Measurements from ENCODE around the gene TNFSF13.

The TNFSF13 gene

GRCh38 chr17:7574176-7574953 lies 15.8 kb downstream of the TNFSF13 start:
- DNase-seq (ENCODE audit: low read depth in 2 of 2) = no peak

DNA sequence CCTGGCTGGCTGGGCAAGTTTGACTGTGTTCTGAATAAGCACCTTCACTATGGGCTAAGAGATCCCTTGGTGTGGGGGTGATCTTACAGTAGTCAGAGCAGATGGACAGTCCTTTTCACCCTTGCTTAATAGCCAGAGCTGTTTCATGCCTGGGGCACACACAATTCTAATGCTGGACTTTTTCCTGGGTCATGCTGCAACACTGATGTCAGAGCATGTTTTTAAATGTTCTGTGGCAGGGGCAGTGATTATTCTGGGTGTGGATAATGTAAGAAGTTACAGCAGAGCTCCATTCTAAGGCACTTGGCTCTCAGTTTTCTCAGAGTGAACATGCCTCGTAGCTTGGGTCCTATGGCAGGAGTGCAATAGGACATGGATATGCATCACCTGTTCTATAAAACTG lies 16.9 kb downstream of the TNFSF13 start:
- no peak for DNase-seq (ENCODE audit: low read depth in 2 of 2)

GRCh38 chr17:7575959-7576358 lies 17.4 kb downstream of the TNFSF13 start:
- no peak for DNase-seq (ENCODE audit: low read depth in 2 of 2)

GRCh38 chr17:7576432-7576937 lies 17.9 kb downstream of the TNFSF13 start:
- DNase-seq (ENCODE audit: low read depth in 2 of 2) = no peak

DNA sequence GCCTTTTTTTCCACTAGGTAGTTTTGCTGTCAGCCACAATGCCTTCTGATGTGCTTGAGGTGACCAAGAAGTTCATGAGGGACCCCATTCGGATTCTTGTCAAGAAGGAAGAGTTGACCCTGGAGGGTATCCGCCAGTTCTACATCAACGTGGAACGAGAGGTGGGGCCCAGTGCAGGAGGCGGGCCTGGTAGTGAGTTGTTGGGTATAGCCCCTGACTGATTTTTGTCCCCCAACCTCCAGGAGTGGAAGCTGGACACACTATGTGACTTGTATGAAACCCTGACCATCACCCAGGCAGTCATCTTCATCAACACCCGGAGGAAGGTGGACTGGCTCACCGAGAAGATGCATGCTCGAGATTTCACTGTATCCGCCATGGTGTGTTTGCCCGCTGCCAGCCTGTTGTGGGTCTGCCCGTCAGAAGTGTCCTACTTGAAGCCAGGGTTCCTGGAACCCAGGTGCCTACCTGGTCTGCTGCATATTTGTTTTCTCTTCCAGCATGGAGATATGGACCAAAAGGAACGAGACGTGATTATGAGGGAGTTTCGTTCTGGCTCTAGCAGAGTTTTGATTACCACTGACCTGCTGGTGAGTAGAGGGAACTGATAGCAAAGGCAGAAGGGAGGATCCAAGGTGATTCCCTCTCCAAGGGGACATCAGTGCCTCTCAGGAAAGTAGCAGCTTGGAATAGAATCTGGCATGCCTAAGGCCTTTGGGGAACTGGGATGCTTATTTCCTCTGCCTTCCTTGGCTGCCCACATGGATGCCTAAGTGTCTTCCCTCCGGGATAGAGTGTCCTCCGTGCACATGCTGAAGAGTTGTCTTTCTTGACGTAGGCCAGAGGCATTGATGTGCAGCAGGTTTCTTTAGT lies 19.0 kb downstream of the TNFSF13 start:
- no peak for DNase-seq (ENCODE audit: low read depth in 2 of 2)

DNA sequence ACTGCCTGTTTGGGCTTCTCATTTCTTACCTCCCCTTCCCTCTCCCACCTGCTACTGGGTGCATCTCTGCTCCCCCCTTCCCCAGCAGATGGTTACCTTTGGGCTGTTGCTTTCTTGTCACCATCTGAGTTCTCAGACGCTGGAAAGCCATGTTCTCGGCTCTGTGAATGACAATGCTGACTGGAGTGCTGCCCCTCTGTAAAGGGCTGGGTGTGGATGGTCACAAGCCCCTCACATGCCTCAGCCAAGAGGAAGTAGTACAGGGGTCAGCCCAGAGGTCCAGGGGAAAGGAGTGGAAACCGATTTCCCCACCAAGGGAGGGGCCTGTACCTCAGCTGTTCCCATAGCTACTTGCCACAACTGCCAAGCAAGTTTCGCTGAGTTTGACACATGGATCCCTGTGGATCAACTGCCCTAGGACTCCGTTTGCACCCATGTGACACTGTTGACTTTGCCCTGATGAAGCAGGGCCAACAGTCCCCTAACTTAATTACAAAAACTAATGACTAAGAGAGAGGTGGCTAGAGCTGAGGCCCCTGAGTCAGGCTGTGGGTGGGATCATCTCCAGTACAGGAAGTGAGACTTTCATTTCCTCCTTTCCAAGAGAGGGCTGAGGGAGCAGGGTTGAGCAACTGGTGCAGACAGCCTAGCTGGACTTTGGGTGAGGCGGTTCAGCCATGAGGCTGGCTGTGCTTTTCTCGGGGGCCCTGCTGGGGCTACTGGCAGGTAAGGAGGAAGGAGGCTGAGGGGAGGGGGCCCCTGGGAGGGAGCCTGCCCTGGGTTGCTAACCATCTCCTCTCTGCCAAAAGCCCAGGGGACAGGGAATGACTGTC lies 20.7 kb downstream of the TNFSF13 start, which contains the start of gene CD68:
CD68 (plus strand) TSS at position 638 of the 833 bp plus-strand sequence; CDS start at position 678, 40 bp downstream.
- peak; percentile 54 to 64 for DNase-seq (ENCODE audit: low read depth in 2 of 2)

- peak in 1 of 2 donors; percentile 37 for DNase-seq (ENCODE audit: low read depth in 2 of 2)
Observed at GRCh38 chr17:7579834-7580603, 21.5 kb downstream of the TNFSF13 start.

- no peak for DNase-seq (ENCODE audit: low read depth in 2 of 2)
Observed at GRCh38 chr17:7580604-7581575, 22.3 kb downstream of the TNFSF13 start.

- DNase-seq (ENCODE audit: low read depth in 2 of 2) = no peak
Observed at GRCh38 chr17:7582396-7583252, 24.1 kb downstream of the TNFSF13 start.

DNA sequence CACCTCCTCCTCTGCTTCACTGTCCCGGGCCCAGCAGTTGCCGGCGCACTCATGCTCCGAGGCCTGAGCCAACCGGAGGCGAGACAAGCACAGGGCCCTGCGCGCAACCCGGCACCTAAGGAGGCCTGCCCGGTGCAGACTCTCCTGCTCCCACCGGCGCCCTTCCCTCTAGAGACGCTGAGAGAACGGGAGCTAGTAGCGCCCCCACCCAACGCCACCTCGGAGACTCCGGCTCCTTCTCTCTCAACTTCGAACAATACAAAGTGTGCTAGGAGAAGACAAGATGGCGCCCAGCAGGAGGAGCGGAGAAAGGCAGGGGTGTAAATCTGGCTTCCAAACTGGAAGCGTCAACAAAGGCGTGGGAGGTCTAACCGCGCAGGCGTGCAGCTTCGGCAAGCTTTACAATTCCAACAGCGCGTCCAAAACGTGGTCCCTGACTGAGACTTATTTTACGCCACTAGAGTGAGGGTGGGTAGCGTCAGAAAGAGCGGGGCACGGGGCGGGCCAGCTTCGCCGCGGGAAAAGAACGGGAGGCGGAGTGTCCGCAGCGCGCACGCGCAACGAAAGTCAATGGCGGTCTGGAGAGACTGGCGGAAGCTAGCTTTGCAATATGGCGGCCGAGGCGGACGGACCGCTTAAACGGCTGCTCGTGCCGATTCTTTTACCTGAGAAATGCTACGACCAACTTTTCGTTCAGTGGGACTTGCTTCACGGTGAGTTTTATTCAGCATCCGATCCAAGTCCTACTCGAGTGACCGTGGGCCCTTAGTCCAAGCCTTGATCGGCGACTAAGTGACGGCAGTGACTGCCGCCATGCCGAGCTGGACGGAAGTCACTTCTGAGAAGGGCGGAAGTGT lies 24.9 kb downstream of the TNFSF13 start, which contains the start of gene MPDU1:
MPDU1 (plus strand) TSS at position 600 of the 857 bp plus-strand sequence; CDS start at position 611, 11 bp downstream.
- DNase-seq (ENCODE audit: low read depth in 2 of 2) = peak; percentile 92

DNA sequence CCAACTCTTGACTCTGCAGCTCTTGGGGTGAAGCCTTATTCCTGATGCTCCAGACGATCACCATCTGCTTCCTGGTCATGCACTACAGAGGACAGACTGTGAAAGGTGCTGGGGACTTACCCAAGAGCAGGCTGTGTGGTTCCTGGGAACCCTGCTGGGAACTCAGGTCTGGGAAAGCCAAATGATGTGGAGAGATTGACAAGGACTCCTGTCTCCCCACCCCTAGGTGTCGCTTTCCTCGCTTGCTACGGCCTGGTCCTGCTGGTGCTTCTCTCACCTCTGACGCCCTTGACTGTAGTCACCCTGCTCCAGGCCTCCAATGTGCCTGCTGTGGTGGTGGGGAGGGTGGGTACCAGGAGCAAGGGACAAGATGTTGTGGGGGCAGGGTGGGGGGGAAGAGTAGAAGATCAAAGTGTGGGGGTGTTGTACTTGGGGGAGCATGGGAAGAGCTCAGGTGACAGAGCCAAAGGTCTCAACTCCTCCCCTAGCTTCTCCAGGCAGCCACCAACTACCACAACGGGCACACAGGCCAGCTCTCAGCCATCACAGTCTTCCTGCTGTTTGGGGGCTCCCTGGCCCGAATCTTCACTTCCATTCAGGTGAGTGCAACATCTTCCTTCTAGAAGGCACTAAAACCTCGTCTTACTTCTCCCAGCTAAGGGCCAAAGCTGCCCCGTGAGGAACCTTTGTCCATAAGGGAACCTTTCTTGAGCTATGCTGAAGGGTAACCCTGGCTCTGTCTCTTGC lies 28.3 kb downstream of the TNFSF13 start:
- DNase-seq (ENCODE audit: low read depth in 2 of 2) = no peak

DNA sequence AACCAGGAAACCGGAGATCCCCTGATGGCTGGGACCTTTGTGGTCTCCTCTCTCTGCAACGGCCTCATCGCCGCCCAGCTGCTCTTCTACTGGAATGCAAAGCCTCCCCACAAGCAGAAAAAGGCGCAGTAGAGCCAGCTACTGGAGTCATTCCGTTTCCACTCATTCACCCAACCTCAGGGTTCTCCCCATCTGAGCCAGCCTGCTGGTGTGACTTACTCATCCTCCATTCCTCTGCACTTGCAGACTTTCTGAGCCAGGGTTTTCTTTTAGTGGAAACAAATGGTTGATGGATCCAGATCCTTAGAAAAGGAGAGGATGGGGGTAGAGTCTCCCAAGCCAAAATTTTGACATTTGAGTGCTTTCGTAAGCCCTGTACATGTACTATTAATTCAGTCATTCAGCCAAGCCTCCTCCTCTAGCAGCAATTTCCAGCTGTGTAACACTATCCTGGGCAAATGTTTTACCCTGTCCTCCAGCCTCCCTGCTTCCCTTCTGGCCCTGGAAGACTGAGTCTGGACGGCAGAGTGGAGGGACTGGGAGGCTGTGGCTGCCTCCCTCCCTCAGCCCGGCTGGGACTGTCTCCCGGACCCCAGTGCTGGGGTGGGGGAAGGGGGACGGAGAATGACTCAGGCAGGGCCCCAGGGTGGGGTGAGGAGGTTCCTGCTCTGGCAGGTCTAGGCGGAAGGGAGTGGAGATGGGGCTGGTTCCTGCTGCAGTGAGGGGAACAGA lies 29.0 kb downstream of the TNFSF13 start:
- no peak for DNase-seq (ENCODE audit: low read depth in 2 of 2)

DNA sequence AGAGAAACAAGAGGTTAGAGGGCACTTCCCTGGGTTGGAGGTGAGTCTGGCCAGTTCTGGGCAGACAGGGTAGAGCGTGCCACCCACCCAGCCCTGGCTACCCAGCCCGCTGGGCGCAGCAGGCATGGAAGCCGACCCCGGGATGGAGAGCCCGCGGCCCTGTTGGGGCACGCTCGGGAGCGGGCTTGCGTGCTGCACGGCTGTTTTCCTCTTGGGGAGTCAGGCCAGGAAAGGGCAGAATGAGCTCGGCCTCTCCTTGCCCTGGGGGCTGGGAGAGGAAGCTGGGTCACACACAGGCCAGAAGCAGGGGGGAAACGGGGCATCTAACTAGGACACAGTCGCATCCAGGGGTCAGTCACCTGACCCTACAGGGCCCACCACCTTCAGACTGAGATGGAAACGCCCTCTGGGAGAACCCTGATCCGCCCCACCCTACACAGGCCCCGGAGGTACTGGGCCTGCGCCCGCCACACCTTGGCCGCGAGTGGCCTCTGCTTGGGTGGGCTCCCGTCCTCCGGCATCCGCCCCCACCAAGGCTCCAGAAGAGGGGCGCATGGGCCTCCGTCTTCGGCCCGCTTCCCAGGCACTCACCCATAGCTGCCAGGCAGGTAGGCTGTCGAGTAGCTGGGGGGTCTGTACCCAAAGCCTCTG lies 30.1 kb downstream of the TNFSF13 start:
- DNase-seq (ENCODE audit: low read depth in 2 of 2) = no peak

DNA sequence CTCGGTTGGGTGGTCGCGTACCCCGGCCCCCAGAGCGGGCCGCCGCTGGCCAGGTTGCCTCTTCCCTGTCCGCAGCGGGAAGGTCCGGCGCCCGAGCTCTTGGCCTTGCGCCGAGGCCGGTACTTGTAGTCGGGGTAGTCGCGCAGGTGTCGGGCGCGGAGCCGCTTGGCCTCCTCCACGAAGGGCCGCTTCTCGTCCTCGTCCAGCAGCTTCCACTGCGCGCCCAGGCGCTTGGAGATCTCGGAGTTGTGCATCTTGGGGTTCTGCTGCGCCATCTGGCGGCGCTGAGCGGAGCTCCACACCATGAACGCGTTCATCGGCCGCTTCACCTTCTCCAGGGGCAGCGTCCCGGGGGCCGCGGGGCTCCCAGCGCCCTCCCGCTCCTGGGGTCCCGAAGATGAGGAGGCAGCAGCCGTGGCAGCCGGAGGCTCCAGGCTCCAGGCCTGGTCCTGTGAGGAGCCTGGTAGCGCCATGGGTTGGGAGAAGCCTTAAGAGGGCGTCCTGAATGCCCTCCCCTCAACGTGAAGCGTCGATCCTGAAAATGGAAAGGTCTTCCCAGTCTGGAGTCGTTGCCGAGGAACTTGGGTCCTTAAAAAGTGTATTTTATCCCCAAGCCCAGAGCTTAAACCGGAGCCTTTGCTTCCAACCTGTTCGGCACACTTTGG lies 30.8 kb downstream of the TNFSF13 start:
- peak; percentile 47 for DNase-seq (ENCODE audit: low read depth in 2 of 2)

Data from stimulated activated CD8-positive, alpha-beta memory T cell treated with anti-CD3 and anti-CD28 coated beads, Interleukin-2, amount 100 ng/mL, for 48 hours (primary cell).